CD14-positive monocyte (primary cell): Measurements from ENCODE around the gene PMEPA1. TPM values are rescaled to one million over a fixed set of nuclear protein-coding genes. Genes with fewer than 3 reads are reported as not detected.

Source experiments
- DNase-seq, 3 donors: peaks; one replicate each; pipeline ENCODE4 v3.0.0-alpha.2; 2011 to 2022
- H2AFZ ChIP-seq: 2 replicates; pipeline ENCODE4 v1.6.0; 2012; ENCODE audit warnings: mild to moderate bottlenecking, low read depth, low read length, inconsistent platforms; ENCODE audit not compliant: insufficient read depth, poor library complexity, severe bottlenecking
- H3K27ac ChIP-seq, 2 donors: 1 replicate in 1 of 2; 2 replicates in 1 of 2; pipeline ENCODE4 v1.5.1; 2012 to 2013; ENCODE audit warnings: low read length in 2 of 2, control low read depth in 1 of 2, inconsistent platforms in 1 of 2, low read depth in 1 of 2, mild to moderate bottlenecking in 1 of 2
- H3K27me3 ChIP-seq, 2 donors: one replicate each; pipeline versions ENCODE4 v1.6.0 to v1.6.1; 2011 to 2013; ENCODE audit warnings: low read length in 2 of 2; ENCODE audit not compliant: control insufficient read depth in 2 of 2, insufficient read depth in 2 of 2
- H3K36me3 ChIP-seq, 2 donors: replicated peaks in 1 of 2; 1 replicate in 1 of 2; 2 replicates in 1 of 2; pipeline versions ENCODE4 v1.5.1 to v1.6.1; 2012 to 2013; ENCODE audit warnings: low read length in 2 of 2, control low read depth in 1 of 2, inconsistent platforms in 1 of 2, mild to moderate bottlenecking in 1 of 2; ENCODE audit not compliant: insufficient read depth in 2 of 2, control insufficient read depth in 1 of 2
- H3K4me1 ChIP-seq, 2 donors: 1 replicate in 1 of 2; 2 replicates in 1 of 2; pipeline versions ENCODE4 v1.5.1 to v1.6.1; 2012 to 2013; ENCODE audit warnings: low read length in 2 of 2, control low read depth in 1 of 2, inconsistent platforms in 1 of 2, mild to moderate bottlenecking in 1 of 2, moderate library complexity in 1 of 2; ENCODE audit not compliant: insufficient read depth in 2 of 2, control insufficient read depth in 1 of 2
- H3K4me2 ChIP-seq: replicated peaks from 2 replicates; pipeline ENCODE3; 2012; ENCODE audit warnings: low read length, moderate library complexity, mild to moderate bottlenecking; ENCODE audit not compliant: poor library complexity, severe bottlenecking; ENCODE audit errors: extremely low read depth
- H3K4me3 ChIP-seq, 3 experiments: fragments of 200-600 bp in 1 of 3; sonication (generic) in 1 of 3; replicated peaks in 1 of 3; 1 replicate in 2 of 3; 2 replicates in 1 of 3; pipeline ENCODE4 v1.5.1; 2011 to 2013; ENCODE audit warnings: low read length in 3 of 3, mild to moderate bottlenecking in 3 of 3, control low read depth in 2 of 3, low read depth in 2 of 3, inconsistent platforms in 1 of 3, moderate library complexity in 1 of 3
- H3K79me2 ChIP-seq: 2 replicates; pipeline ENCODE4 v1.6.0; 2012; ENCODE audit warnings: mild to moderate bottlenecking, control low read depth, inconsistent platforms, low read length, moderate library complexity; ENCODE audit not compliant: insufficient read depth
- H3K9ac ChIP-seq: 2 replicates; pipeline ENCODE4 v1.6.0; 2017; ENCODE audit warnings: low read length, mild to moderate bottlenecking; ENCODE audit not compliant: insufficient read depth, poor library complexity, severe bottlenecking
- H3K9me3 ChIP-seq, 2 donors: replicated peaks in 1 of 2; 1 replicate in 1 of 2; 2 replicates in 1 of 2; pipeline versions ENCODE4 v1.5.1 to v1.6.1; 2012 to 2013; ENCODE audit warnings: low read length in 2 of 2, control low read depth in 1 of 2; ENCODE audit not compliant: control insufficient read depth in 1 of 2, insufficient read depth in 1 of 2
- H4K20me1 ChIP-seq: 2 replicates; pipeline ENCODE4 v1.6.0; 2012; ENCODE audit warnings: mild to moderate bottlenecking, low read length, control low read depth, moderate library complexity; ENCODE audit not compliant: insufficient read depth
- H3K27ac Mint-ChIP-seq, 7 donors: one replicate each; pipeline ENCODE4 v1.8.0; 2020; ENCODE audit warnings: mild to moderate bottlenecking in 7 of 7, mixed read lengths in 7 of 7, moderate library complexity in 6 of 7, inconsistent platforms in 2 of 7
- H3K27me3 Mint-ChIP-seq, 3 donors: one replicate each; pipeline ENCODE4 v1.8.0; 2021 to 2022; ENCODE audit warnings: low read depth in 3 of 3, mild to moderate bottlenecking in 3 of 3, mixed read lengths in 3 of 3, moderate library complexity in 3 of 3, inconsistent platforms in 1 of 3
- H3K36me3 Mint-ChIP-seq, 2 donors: one replicate each; pipeline ENCODE4 v1.8.0; 2020; ENCODE audit warnings: mixed read lengths in 2 of 2, inconsistent platforms in 1 of 2, mild to moderate bottlenecking in 1 of 2
- H3K4me1 Mint-ChIP-seq: one replicate; pipeline ENCODE4 v1.8.0; 2020; ENCODE audit warnings: mild to moderate bottlenecking, mixed read lengths
- H3K4me3 Mint-ChIP-seq, 2 donors: one replicate each; pipeline ENCODE4 v1.8.0; 2020; ENCODE audit warnings: mild to moderate bottlenecking in 2 of 2, mixed read lengths in 2 of 2, moderate library complexity in 1 of 2
- H3K9me3 Mint-ChIP-seq, 7 donors: one replicate each; pipeline ENCODE4 v1.8.0; 2020 to 2022; ENCODE audit warnings: mixed read lengths in 7 of 7, mild to moderate bottlenecking in 6 of 7, moderate library complexity in 6 of 7, inconsistent platforms in 2 of 7
- CTCF ChIP-seq: fragments of 200-600 bp; IDR thresholded peaks from one replicate; pipeline ENCODE4 v1.8.0; 2022; ENCODE audit warnings: antibody characterized with exemption, mild to moderate bottlenecking
- WGBS: methylation state at CpG from one replicate; pipeline ENCODE4 v1.1.5; 2013; ENCODE audit warnings: missing lambda C conversion rate; ENCODE audit not compliant: insufficient coverage; 5-methylcytosine and 5-hydroxymethylcytosine counted together
- intact Hi-C, 2 donors: fragments of 100-400 bp; cut with micrococcal nuclease; formaldehyde crosslinking; loops; one replicate each; pipeline versions ENCODE4 v1.15.0 to v1.15.1; 2023
- polyA plus RNA-seq, 3 donors: library from polyadenylated mRNA; depleted of rRNA in 1 of 3; unstranded in 2 of 3; stranded (reverse) in 1 of 3; fragments of 300-500 nt in 2 of 3; fragments of >200 nt in 1 of 3; fragmentation: Illumina TruSeq in 2 of 3; gene quantifications; 1 replicate in 2 of 3; 2 replicates in 1 of 3; pipeline ENCODE4 v1.2.3, GENCODE V29; 2012 to 2021

The PMEPA1 gene
- polyA plus RNA-seq, 3 donors: 0.12 to 0.73 (median 0.59) TPM

GRCh38 chr20:57653910-57654309, 55.9 kb downstream of the PMEPA1 start:
- Histone ChIP-seq H3K4me3 (no peak overlapping the region), H3K9me3 (no peaks in the 10 kb centered on the region), H3K4me1 (no peaks in the 10 kb centered on the region), H3K4me2 (no peak overlapping the region), H3K36me3 (no peaks in the 10 kb centered on the region), H3K27me3 (no peaks in the 10 kb centered on the region), H3K27ac (no peak overlapping the region), H4K20me1 (no peaks in the 10 kb centered on the region), H2AFZ (no peak overlapping the region), H3K79me2 (no peaks in the 10 kb centered on the region), H3K9ac (no peak overlapping the region)
- DNase-seq: no peak
- Mint-ChIP-seq H3K4me1 (peaks cover 3% of the 10 kb centered on the region), H3K4me3 (no peak overlapping the region), H3K27me3 (peaks cover 5 to 11% (median 8%) of the 10 kb centered on the region in 3 donors), H3K36me3 (no peaks in the 10 kb centered on the region), H3K9me3 (no peaks in the 10 kb centered on the region), H3K27ac (no peak overlapping the region)
- 81% methylated on average over 2 of the region's 5 CpGs for WGBS
- TF ChIP-seq CTCF: no peak
- intact Hi-C loops: loop anchor here in 1 of 2 donors (5.0 to 10.0 kb wide), 2 partner anchors 57 to 521 kb away; no protein-coding TSS in a partner anchor

- no peaks in the 10 kb centered on the region for H3K27me3 ChIP-seq
- H3K4me1 ChIP-seq: no peaks in the 10 kb centered on the region
- Mint-ChIP-seq H3K4me1 (peaks cover 3% of the 10 kb centered on the region), H3K36me3 (no peaks in the 10 kb centered on the region), H3K4me3 (no peak overlapping the region), H3K27me3 (peaks cover 5 to 11% (median 8%) of the 10 kb centered on the region in 3 donors), H3K27ac (no peak overlapping the region), H3K9me3 (peaks cover 0 to under 1% (median 0%) of the 10 kb centered on the region in 7 donors)
- H3K9ac ChIP-seq: no peak overlapping the region
- no peaks in the 10 kb centered on the region for H4K20me1 ChIP-seq
- H3K4me3 ChIP-seq: no peak overlapping the region
- H3K9me3 ChIP-seq: no peaks in the 10 kb centered on the region
- H3K79me2 ChIP-seq: no peaks in the 10 kb centered on the region
- intact Hi-C loops: loop anchor here in 1 of 2 donors (5.0 to 10.0 kb wide), 2 partner anchors 56 to 521 kb away; no protein-coding TSS in a partner anchor
- H2AFZ ChIP-seq: no peak overlapping the region
- 92% methylated on average over 8 of the region's 8 CpGs for WGBS
- H3K4me2 ChIP-seq: no peak overlapping the region
- no peak for TF ChIP-seq CTCF
- no peak overlapping the region for H3K27ac ChIP-seq
- H3K36me3 ChIP-seq: no peaks in the 10 kb centered on the region
- no peak for DNase-seq
Observed at GRCh38 chr20:57653546-57653900, 56.3 kb downstream of the PMEPA1 start.
